Measurements from ENCODE around the gene C11orf16. TPM values are rescaled to one million over a fixed set of nuclear protein-coding genes. Genes with fewer than 3 reads are reported as not detected.

The C11orf16 gene
- total and polyA plus RNA-seq, 2 of the 8 experiments (the other 6 are each of a cell fraction or from before 2014, with no cell fraction given), result 0.08 TPM; not detected in 1

DNA sequence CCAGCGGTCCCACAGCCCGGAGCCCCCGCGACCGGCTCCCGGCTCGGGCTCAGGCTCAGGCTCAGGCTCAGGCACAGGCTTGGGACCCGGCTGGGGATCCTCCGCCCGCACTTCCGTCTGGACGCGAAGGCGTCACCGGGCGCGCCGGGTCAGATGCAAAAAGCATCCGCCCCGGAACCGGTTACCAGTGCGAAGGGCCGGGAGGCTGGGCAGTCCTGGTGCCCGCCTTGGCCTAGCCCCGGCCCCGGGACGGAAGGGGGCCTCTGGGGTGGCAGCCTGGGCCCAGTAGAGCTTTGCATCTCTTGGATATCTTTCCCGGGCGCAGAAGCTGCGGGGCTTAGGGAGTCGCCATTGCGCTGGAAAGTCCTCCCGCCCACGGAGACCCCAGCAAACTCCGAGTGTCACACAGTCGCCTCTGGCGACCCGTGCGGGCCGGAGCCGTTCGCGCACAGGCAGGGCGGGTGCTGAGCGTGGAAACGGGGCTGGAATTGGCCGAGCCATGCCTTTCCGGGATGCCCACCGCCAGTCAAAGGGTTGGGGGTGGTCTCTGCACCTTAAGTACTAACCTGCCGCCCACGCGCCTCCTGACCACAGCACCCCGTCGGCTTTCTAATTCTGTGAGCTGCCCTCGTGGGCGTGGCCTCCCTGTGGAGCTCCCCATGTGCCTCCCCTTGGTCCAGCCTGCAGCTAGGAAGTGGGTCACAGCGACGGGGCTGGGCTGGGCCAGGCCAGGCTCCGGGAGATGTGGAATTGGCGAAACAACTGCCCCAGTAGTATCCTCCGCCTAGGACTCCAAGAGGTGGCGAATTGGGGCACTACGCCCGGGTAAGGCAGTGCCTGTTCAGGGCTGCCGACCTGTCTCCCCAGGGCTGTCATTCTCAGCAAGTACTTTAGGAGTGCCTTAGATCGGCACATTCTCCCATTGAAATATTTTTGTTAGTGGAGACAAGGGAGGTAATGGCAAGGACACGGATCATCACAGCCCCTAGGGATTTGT is 31.9 kb upstream of the C11orf16 start, which contains the start of gene TMEM9B (continued):
- TF ChIP-seq POLR2A (IDR thresholded peaks at IDR 0.05; ENCODE audit: control extremely low read depth in 1 of 2, low read depth in 2 of 2, low read length in 2 of 2), result peak; percentile 53 to 91
- no peak for TF ChIP-seq MAFK (IDR thresholded peaks at IDR 0.05; ENCODE audit: low read depth, low read length)
- no peak for TF ChIP-seq POU5F1 (IDR thresholded peaks at IDR 0.05; ENCODE audit: low read depth, low read length)
- TF ChIP-seq TAF1 (IDR thresholded peaks at IDR 0.05; ENCODE audit: low read depth, low read length), result peak; percentile 57
- TF ChIP-seq HDAC2 (IDR thresholded peaks at IDR 0.05; ENCODE audit: borderline replicate concordance in 1 of 2, low read depth in 2 of 2, low read length in 2 of 2), result peak in 1 of 2 experiments; percentile 92; a peak in 2 of 4 replicates
- peak; percentile 55 for TF ChIP-seq TBP (IDR thresholded peaks at IDR 0.05; ENCODE audit: low read depth, low read length)
- TF ChIP-seq SRF (IDR thresholded peaks at IDR 0.05; ENCODE audit: low read depth, low read length), result peak; percentile 57
- peak; percentile 20; the same call in 1 of the 2 replicates for TF ChIP-seq CHD2 (IDR thresholded peaks at IDR 0.05; ENCODE audit: low read length)
- peak in 1 of 2 experiments; percentile 89; a peak in 2 of 4 replicates for TF ChIP-seq SIN3A (conservative IDR thresholded peaks at IDR 0.05 in 1 of 2, IDR thresholded peaks at IDR 0.05 in 1 of 2; ENCODE audit: low read depth in 1 of 2, low read length in 2 of 2)
- TF ChIP-seq, protein P1, sequence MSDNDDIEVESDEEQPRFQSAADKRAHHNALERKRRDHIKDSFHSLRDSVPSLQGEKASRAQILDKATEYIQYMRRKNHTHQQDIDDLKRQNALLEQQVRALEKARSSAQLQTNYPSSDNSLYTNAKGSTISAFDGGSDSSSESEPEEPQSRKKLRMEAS (IDR thresholded peaks at IDR 0.05), result peak; percentile 38
- TF ChIP-seq CTBP2 (IDR thresholded peaks at IDR 0.05; ENCODE audit: borderline replicate concordance, insufficient read depth, insufficient read length, low read length), result peak; percentile 35
- TF ChIP-seq RXRA (IDR thresholded peaks at IDR 0.05; ENCODE audit: insufficient read depth, low read depth, low read length), result no peak
- no peak for TF ChIP-seq SUZ12 (IDR thresholded peaks at IDR 0.05; ENCODE audit: low read length)
- no peak for TF ChIP-seq BCL11A (IDR thresholded peaks at IDR 0.05; ENCODE audit: low read depth in 2 of 2, low read length in 2 of 2)
- 0 out of 2 replicates have a peak, but pooled peaks have one; percentile 80 for TF ChIP-seq SP4 (IDR thresholded peaks at IDR 0.05; ENCODE audit: low read length)
- TF ChIP-seq, protein P2, sequence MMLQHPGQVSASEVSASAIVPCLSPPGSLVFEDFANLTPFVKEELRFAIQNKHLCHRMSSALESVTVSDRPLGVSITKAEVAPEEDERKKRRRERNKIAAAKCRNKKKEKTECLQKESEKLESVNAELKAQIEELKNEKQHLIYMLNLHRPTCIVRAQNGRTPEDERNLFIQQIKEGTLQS (IDR thresholded peaks at IDR 0.05; ENCODE audit: insufficient read depth, low read depth, low read length), result peak; percentile 54; the same call in 1 of the 2 replicates
- TF ChIP-seq KDM5A (IDR thresholded peaks at IDR 0.05; ENCODE audit: low read length), result peak; percentile 50; the same call in 1 of the 2 replicates
- peak; percentile 66 for TF ChIP-seq TAF7 (optimal IDR thresholded peaks at IDR 0.05; ENCODE audit: borderline replicate concordance, low read depth, low read length)
- TF ChIP-seq, protein P3, sequence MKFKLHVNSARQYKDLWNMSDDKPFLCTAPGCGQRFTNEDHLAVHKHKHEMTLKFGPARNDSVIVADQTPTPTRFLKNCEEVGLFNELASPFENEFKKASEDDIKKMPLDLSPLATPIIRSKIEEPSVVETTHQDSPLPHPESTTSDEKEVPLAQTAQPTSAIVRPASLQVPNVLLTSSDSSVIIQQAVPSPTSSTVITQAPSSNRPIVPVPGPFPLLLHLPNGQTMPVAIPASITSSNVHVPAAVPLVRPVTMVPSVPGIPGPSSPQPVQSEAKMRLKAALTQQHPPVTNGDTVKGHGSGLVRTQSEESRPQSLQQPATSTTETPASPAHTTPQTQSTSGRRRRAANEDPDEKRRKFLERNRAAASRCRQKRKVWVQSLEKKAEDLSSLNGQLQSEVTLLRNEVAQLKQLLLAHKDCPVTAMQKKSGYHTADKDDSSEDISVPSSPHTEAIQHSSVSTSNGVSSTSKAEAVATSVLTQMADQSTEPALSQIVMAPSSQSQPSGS (IDR thresholded peaks at IDR 0.05; ENCODE audit: low read length), result 0 out of 2 replicates have a peak, but pooled peaks have one; percentile 44
